ENCODE results near the gene LDLR. TPM values are rescaled to one million over a fixed set of nuclear protein-coding genes. Genes with fewer than 3 reads are reported as not detected.
A peak's percentile ranks its signal among the peaks of the same experiment; 100 is the strongest.
"Not testable (repeated sequence)": the region's sequence is repeated elsewhere in the genome, so short reads cannot be mapped to it uniquely, and the experiment has no call there.

LDLR gene
- total RNA-seq, 1 donor from 2014 or later: 104 TPM

DNA sequence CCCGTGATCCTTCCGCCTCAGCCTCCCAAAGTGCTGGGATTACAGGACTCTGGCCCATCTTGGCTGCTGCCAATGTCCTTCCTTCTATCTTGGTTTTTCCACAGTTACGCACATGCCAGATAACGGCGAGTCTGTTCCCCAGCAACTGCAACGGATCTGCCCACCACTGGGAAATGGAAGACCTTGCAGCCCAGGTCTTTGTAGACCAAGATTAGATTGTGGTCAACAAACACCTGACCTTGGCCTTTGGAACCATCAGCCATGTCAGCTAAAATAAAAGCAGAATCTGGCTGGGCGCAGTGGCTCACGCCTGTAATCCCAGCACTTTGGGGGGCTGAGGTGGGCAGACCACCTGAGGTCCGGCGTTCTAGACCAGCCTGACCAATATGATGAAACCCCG is 10.4 kb upstream of the LDLR start:
- Histone ChIP-seq H3K36me3 (ENCODE audit: control insufficient read depth, insufficient read depth, low read length) (no peaks in the 10 kb centered on the region), H3K27me3 (ENCODE audit: control insufficient read depth, insufficient read depth, low read length) (no peaks in the 10 kb centered on the region), H3K4me3 (ENCODE audit: low read depth, low read length) (no peak overlapping the region)
- TF ChIP-seq, protein P1, sequence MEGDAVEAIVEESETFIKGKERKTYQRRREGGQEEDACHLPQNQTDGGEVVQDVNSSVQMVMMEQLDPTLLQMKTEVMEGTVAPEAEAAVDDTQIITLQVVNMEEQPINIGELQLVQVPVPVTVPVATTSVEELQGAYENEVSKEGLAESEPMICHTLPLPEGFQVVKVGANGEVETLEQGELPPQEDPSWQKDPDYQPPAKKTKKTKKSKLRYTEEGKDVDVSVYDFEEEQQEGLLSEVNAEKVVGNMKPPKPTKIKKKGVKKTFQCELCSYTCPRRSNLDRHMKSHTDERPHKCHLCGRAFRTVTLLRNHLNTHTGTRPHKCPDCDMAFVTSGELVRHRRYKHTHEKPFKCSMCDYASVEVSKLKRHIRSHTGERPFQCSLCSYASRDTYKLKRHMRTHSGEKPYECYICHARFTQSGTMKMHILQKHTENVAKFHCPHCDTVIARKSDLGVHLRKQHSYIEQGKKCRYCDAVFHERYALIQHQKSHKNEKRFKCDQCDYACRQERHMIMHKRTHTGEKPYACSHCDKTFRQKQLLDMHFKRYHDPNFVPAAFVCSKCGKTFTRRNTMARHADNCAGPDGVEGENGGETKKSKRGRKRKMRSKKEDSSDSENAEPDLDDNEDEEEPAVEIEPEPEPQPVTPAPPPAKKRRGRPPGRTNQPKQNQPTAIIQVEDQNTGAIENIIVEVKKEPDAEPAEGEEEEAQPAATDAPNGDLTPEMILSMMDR (IDR thresholded peaks at IDR 0.05; ENCODE audit: insufficient read depth, low read length, poor library complexity, severe bottlenecking): no peak
- no peak for DNase-seq (ENCODE audit: low read depth)

DNA sequence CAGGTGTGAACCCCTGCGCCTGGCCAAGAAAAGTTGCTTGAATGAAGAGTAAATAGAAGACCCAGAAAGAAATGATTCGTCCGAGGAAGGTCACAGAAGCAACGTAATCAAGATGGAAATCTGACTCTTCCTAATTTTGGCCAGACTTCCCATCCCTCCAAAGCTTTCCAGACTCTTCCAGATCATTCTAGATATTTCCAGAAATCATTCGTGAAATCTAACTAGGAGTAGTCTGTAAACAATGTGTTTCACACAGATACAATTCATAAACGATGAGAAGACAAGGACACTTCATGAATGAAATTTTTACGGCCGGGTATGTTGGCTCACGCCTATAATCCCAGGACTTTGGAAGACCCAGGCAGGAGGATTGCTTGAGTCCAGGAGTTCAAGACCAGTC is 9.3 kb upstream of the LDLR start:
- TF ChIP-seq, protein P1 (IDR thresholded peaks at IDR 0.05; ENCODE audit: insufficient read depth, low read length, poor library complexity, severe bottlenecking): no peak
- no peak for DNase-seq (ENCODE audit: low read depth)
- H3K4me3 ChIP-seq (ENCODE audit: low read depth, low read length): no peak overlapping the region
- no peaks in the 10 kb centered on the region for H3K36me3 ChIP-seq (ENCODE audit: control insufficient read depth, insufficient read depth, low read length)
- no peaks in the 10 kb centered on the region for H3K27me3 ChIP-seq (ENCODE audit: control insufficient read depth, insufficient read depth, low read length)

DNA sequence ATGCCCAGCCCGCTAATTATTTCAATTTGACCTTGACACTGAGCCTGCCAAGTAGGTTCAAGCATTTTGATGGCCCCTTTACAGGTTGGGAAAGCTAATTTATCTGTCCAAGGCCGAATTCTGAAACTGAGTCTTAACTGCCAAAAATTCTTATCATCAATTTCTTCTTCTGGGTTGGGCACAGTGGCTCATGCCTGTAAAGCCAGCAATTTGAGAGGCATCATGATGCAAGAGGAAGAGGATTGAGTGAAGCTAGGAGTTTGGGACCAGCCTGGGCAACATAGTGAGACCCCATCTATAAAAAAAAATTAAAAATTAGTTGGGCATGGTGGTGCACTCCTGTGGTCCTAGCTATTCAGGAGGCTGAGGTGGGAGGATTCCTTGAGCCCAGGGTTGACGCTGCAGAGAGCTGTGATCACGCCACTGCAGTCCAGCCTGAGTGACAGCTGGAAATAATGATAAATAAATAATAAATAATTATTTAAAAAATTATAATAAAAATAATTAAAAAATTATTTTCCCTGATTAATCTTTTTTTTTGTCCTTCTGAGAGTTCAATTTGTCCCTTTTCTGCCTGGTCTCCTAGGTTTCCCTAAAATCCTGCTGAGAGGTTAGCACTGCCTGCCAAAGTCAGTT is 1.3 kb upstream of the LDLR start:
- TF ChIP-seq, protein P1 (IDR thresholded peaks at IDR 0.05; ENCODE audit: insufficient read depth, low read length, poor library complexity, severe bottlenecking): no peak
- no peaks in the 10 kb centered on the region for H3K36me3 ChIP-seq (ENCODE audit: control insufficient read depth, insufficient read depth, low read length)
- H3K27me3 ChIP-seq (ENCODE audit: control insufficient read depth, insufficient read depth, low read length): no peaks in the 10 kb centered on the region
- H3K4me3 ChIP-seq (ENCODE audit: low read depth, low read length): no peak overlapping the region
- no peak for DNase-seq (ENCODE audit: low read depth)

DNA sequence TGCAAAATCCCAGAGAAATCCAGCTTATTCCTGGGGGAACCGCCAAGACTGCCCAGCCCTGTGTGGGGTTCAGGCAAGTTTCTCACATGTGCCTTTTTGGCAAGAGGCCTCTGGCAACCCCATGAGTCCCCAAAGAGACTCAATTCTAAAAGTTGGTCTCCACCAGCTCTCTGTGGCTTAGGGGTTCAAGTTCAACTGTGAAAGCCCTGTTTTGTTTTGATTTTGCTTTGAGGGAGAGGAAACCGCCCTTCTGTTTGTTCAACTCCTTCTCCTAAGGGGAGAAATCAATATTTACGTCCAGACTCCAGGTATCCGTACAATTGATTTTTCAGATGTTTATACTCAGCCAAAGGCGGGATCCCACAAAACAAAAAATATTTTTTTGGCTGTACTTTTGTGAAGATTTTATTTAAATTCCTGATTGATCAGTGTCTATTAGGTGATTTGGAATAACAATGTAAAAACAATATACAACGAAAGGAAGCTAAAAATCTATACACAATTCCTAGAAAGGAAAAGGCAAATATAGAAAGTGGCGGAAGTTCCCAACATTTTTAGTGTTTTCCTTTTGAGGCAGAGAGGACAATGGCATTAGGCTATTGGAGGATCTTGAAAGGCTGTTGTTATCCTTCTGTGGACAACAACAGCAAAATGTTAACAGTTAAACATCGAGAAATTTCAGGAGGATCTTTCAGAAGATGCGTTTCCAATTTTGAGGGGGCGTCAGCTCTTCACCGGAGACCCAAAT is 583 bp upstream of the LDLR start:
- DNase-seq (ENCODE audit: low read depth): no peak

DNA sequence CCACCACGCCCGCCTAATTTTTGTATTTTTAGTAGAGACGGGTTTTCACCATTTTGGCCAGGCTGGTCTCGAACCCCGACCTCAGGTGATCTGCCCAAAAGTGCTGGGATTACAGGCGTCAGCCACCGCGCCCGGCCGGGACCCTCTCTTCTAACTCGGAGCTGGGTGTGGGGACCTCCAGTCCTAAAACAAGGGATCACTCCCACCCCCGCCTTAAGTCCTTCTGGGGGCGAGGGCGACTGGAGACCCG is 676 bp downstream of the LDLR start:
- H3K4me3 ChIP-seq (ENCODE audit: low read depth, low read length): peak overlapping the region; percentile 86
- not testable (repeated sequence) for H3K27me3 ChIP-seq (ENCODE audit: control insufficient read depth, insufficient read depth, low read length); DNase-seq (ENCODE audit: low read depth); H3K36me3 ChIP-seq (ENCODE audit: control insufficient read depth, insufficient read depth, low read length)

More for the DNA sequence above, 583 bp upstream of the LDLR start:
- TF ChIP-seq, protein P1 (IDR thresholded peaks at IDR 0.05; ENCODE audit: insufficient read depth, low read length, poor library complexity, severe bottlenecking): no peak
- Histone ChIP-seq H3K4me3 (ENCODE audit: low read depth, low read length) (peak overlapping the region; percentile 86), H3K36me3 (ENCODE audit: control insufficient read depth, insufficient read depth, low read length) (peaks cover 1% of the 10 kb centered on the region), H3K27me3 (ENCODE audit: control insufficient read depth, insufficient read depth, low read length) (no peaks in the 10 kb centered on the region)

- TF ChIP-seq, protein P1 (IDR thresholded peaks at IDR 0.05; ENCODE audit: insufficient read depth, low read length, poor library complexity, severe bottlenecking): no peak
- Histone ChIP-seq H3K36me3 (ENCODE audit: control insufficient read depth, insufficient read depth, low read length) (peaks cover 2% of the 10 kb centered on the region), H3K27me3 (ENCODE audit: control insufficient read depth, insufficient read depth, low read length) (no peaks in the 10 kb centered on the region), H3K4me3 (ENCODE audit: low read depth, low read length) (peak overlapping the region; percentile 86)
- peak; percentile 86 for DNase-seq (ENCODE audit: low read depth)
Measured at GRCh38 chr19:11090264-11090996, 1.2 kb downstream of the LDLR start.

Measured in kidney epithelial cell (primary cell).